Measurements from ENCODE around the gene IP6K1. TPM values are rescaled to one million over a fixed set of nuclear protein-coding genes. Genes with fewer than 3 reads are reported as not detected.

The IP6K1 gene
- total RNA-seq, 1 experiment from 2014 or later = 30.6 TPM

- POLR2A ChIA-PET = no interaction called here
- H3K4me3 ChIP-seq (replicated peaks in 1 of 2; ENCODE audit: low read depth in 1 of 2, low read length in 2 of 2) = no peak overlapping the region
These were observed 13.6 kb downstream of the IP6K1 start for GRCh38 chr3:49772703-49773102.

DNA sequence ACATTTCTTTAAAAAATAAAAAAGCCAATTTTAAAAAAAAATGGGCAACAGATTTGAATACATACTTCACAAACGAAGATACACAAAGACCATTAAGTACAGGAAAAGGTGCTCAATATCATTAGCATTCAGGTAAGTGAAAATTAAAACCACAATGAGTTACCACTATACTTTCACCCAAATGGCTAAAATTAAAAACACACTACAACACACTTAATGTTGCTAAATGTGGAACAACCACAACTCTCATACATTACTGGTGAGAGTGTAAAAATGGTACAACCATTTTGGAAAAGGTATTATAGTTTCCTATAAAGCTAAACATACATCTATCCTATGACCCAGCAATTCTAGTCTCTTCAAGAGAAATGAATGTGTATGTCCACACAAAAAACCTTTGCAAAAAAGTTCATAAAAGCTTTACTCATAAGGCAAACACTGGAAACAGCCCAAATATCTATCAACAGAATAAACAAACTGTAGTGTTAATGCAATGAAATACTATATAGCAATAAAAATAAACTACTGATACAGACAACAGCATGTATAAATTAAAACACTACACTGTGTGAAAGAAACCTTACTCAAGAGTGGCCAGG, 14.9 kb downstream of the IP6K1 start:
- TF ChIP-seq JUND (IDR thresholded peaks at IDR 0.05) = no peak
- TF ChIP-seq, protein P1, sequence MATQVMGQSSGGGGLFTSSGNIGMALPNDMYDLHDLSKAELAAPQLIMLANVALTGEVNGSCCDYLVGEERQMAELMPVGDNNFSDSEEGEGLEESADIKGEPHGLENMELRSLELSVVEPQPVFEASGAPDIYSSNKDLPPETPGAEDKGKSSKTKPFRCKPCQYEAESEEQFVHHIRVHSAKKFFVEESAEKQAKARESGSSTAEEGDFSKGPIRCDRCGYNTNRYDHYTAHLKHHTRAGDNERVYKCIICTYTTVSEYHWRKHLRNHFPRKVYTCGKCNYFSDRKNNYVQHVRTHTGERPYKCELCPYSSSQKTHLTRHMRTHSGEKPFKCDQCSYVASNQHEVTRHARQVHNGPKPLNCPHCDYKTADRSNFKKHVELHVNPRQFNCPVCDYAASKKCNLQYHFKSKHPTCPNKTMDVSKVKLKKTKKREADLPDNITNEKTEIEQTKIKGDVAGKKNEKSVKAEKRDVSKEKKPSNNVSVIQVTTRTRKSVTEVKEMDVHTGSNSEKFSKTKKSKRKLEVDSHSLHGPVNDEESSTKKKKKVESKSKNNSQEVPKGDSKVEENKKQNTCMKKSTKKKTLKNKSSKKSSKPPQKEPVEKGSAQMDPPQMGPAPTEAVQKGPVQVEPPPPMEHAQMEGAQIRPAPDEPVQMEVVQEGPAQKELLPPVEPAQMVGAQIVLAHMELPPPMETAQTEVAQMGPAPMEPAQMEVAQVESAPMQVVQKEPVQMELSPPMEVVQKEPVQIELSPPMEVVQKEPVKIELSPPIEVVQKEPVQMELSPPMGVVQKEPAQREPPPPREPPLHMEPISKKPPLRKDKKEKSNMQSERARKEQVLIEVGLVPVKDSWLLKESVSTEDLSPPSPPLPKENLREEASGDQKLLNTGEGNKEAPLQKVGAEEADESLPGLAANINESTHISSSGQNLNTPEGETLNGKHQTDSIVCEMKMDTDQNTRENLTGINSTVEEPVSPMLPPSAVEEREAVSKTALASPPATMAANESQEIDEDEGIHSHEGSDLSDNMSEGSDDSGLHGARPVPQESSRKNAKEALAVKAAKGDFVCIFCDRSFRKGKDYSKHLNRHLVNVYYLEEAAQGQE (IDR thresholded peaks at IDR 0.05; ENCODE audit: low read depth) = no peak
- H3K9ac ChIP-seq (ENCODE audit: low read length) = no peak overlapping the region
- peaks cover 0 to 4% of the 10 kb centered on the region in 2 experiments; a peak in 1 of 4 replicates for H3K36me3 ChIP-seq (ENCODE audit: control insufficient read depth in 1 of 2, insufficient read depth in 2 of 2, low read length in 2 of 2)
- 0 out of 2 replicates have a peak, but pooled peaks cover 3% of the 10 kb centered on the region for H4K20me1 ChIP-seq (ENCODE audit: insufficient read depth)
- ATAC-seq (no peak), DNase-seq (ENCODE audit: low read depth, low spot score) (no peak)
- H3K4me2 ChIP-seq (ENCODE audit: low read length) = no peak overlapping the region
- ChIA-PET RAD21 (ENCODE audit: low non-redundant PET in 1 of 2, low total read pairs in 2 of 2, uncharacterized antibody in 2 of 2, unreplicated experiment in 2 of 2) (no interaction called here), POLR2A (no interaction called here), CTCF (no interaction called here)
- H3K9me3 ChIP-seq (ENCODE audit: control insufficient read depth in 1 of 2, insufficient read depth in 1 of 2, low read depth in 1 of 2, low read length in 2 of 2) = no peaks in the 10 kb centered on the region
- no peaks in the 10 kb centered on the region for H3K9me2 ChIP-seq (ENCODE audit: insufficient read depth)
- BruUV-seq (replicated peaks) = no TSS peak
- H2AFZ ChIP-seq (ENCODE audit: low read depth, low read length, poor library complexity, severe bottlenecking) = no peak overlapping the region
- H3K27me3 ChIP-seq (ENCODE audit: insufficient read depth, low read length) = no peaks in the 10 kb centered on the region
- intact Hi-C loops (cut with micrococcal nuclease) = no loop called here
- peaks cover 85% of the 10 kb centered on the region for H3K79me2 ChIP-seq (ENCODE audit: insufficient read depth, low read length)
- H3K4me3 ChIP-seq (replicated peaks in 1 of 2; ENCODE audit: low read depth in 1 of 2, low read length in 2 of 2) = no peak overlapping the region
- no peaks in the 10 kb centered on the region; a peak in 1 of 4 replicates for H3K4me1 ChIP-seq (ENCODE audit: control insufficient read depth in 1 of 2, insufficient read depth in 2 of 2, low read length in 2 of 2)
- H3K27ac ChIP-seq (ENCODE audit: low read depth, low read length) = no peak overlapping the region

More at GRCh38 chr3:49772703-49773102, 13.6 kb downstream of the IP6K1 start:
- no peak overlapping the region for H3K27ac ChIP-seq (ENCODE audit: low read depth, low read length)
- DNase-seq (ENCODE audit: low read depth, low spot score) (no peak), ATAC-seq (no peak)
- no peak overlapping the region for H3K9ac ChIP-seq (ENCODE audit: low read length)
- H3K9me2 ChIP-seq (ENCODE audit: insufficient read depth) = no peaks in the 10 kb centered on the region
- intact Hi-C loops (cut with micrococcal nuclease) = no loop called here
- H3K9me3 ChIP-seq (ENCODE audit: control insufficient read depth in 1 of 2, insufficient read depth in 1 of 2, low read depth in 1 of 2, low read length in 2 of 2) = no peaks in the 10 kb centered on the region
- H3K36me3 ChIP-seq (ENCODE audit: control insufficient read depth in 1 of 2, insufficient read depth in 2 of 2, low read length in 2 of 2) = peaks cover 0 to 4% of the 10 kb centered on the region in 2 experiments; a peak in 1 of 4 replicates
- no peak overlapping the region for H2AFZ ChIP-seq (ENCODE audit: low read depth, low read length, poor library complexity, severe bottlenecking)
- RAD21 ChIA-PET (ENCODE audit: low non-redundant PET in 1 of 2, low total read pairs in 2 of 2, uncharacterized antibody in 2 of 2, unreplicated experiment in 2 of 2) = no interaction called here
- H3K27me3 ChIP-seq (ENCODE audit: insufficient read depth, low read length) = no peaks in the 10 kb centered on the region
- H3K79me2 ChIP-seq (ENCODE audit: insufficient read depth, low read length) = peaks cover 84% of the 10 kb centered on the region
- no peaks in the 10 kb centered on the region; a peak in 1 of 4 replicates for H3K4me1 ChIP-seq (ENCODE audit: control insufficient read depth in 1 of 2, insufficient read depth in 2 of 2, low read length in 2 of 2)
- BruUV-seq (replicated peaks) = no TSS peak
- TF ChIP-seq ZFX (IDR thresholded peaks at IDR 0.05) = no peak
- TF ChIP-seq CEBPB (IDR thresholded peaks at IDR 0.05; ENCODE audit: low read depth) = no peak
- TF ChIP-seq YY1 (IDR thresholded peaks at IDR 0.05; ENCODE audit: extremely low read depth, insufficient replicate concordance, low read depth, low read length) = no peak
- no peak for TF ChIP-seq EZH2phosphoT487 (IDR thresholded peaks at IDR 0.05; ENCODE audit: borderline replicate concordance)
- no peak for TF ChIP-seq SP1 (IDR thresholded peaks at IDR 0.05; ENCODE audit: low read depth)
- no peak for TF ChIP-seq SIN3A (IDR thresholded peaks at IDR 0.05; ENCODE audit: low read depth)
- no peak for TF ChIP-seq ELF1 (IDR thresholded peaks at IDR 0.05; ENCODE audit: borderline replicate concordance, low read depth)
- H3K4me2 ChIP-seq (ENCODE audit: low read length) = no peak overlapping the region
- CTCF ChIA-PET = no interaction called here
- 0 out of 2 replicates have a peak, but pooled peaks cover 3% of the 10 kb centered on the region for H4K20me1 ChIP-seq (ENCODE audit: insufficient read depth)
